Activated CD8-positive, alpha-beta memory T cell treated with anti-CD3 and anti-CD28 coated beads for 24 hours (primary cell): ENCODE results near the gene IRAK1BP1.
"Not testable (repeated sequence)": the region's sequence is repeated elsewhere in the genome, so short reads cannot be mapped to it uniquely, and the experiment has no call there.

Source experiments
- DNase-seq: peaks from one replicate; pipeline ENCODE4 v3.0.0-alpha.2; 2020

The IRAK1BP1 gene

GRCh38 chr6:78896227-78896626 is 28.9 kb downstream of the IRAK1BP1 start:
- no peak for DNase-seq

GRCh38 chr6:78908621-78909020 is 41.3 kb downstream of the IRAK1BP1 start:
- DNase-seq, result no peak

GRCh38 chr6:78909391-78909790 is 42.0 kb downstream of the IRAK1BP1 start:
- DNase-seq, result no peak

GRCh38 chr6:78910010-78910409 is 42.7 kb downstream of the IRAK1BP1 start:
- DNase-seq, result no peak

GRCh38 chr6:78910591-78911171 is 43.3 kb downstream of the IRAK1BP1 start:
- DNase-seq, result no peak

GRCh38 chr6:78911218-78911940 is 44.0 kb downstream of the IRAK1BP1 start:
- no peak for DNase-seq

- DNase-seq, result no peak
Observed at GRCh38 chr6:78916411-78916810, 49.1 kb downstream of the IRAK1BP1 start.

- DNase-seq, result no peak
Observed at GRCh38 chr6:78917788-78918187, 50.4 kb downstream of the IRAK1BP1 start.

GRCh38 chr6:78921168-78921567 is 53.8 kb downstream of the IRAK1BP1 start:
- DNase-seq, result not testable (repeated sequence)

GRCh38 chr6:78925317-78925716 is 58.0 kb downstream of the IRAK1BP1 start:
- no peak for DNase-seq

- DNase-seq, result no peak
Observed at GRCh38 chr6:78935553-78935952, 68.2 kb downstream of the IRAK1BP1 start.

GRCh38 chr6:78936515-78936914 is 69.2 kb downstream of the IRAK1BP1 start:
- no peak for DNase-seq

GRCh38 chr6:78942446-78942845 is 75.1 kb downstream of the IRAK1BP1 start:
- no peak for DNase-seq

GRCh38 chr6:78947529-78947928 is 80.2 kb downstream of the IRAK1BP1 start:
- DNase-seq, result no peak

- DNase-seq, result no peak
Observed at GRCh38 chr6:78947962-78948361, 80.6 kb downstream of the IRAK1BP1 start.

GRCh38 chr6:78948785-78949184 is 81.4 kb downstream of the IRAK1BP1 start:
- no peak for DNase-seq

- DNase-seq, result no peak
Observed at GRCh38 chr6:78952362-78952761, 85.0 kb downstream of the IRAK1BP1 start.
